ENCODE results near the gene SLC13A3.

DNA sequence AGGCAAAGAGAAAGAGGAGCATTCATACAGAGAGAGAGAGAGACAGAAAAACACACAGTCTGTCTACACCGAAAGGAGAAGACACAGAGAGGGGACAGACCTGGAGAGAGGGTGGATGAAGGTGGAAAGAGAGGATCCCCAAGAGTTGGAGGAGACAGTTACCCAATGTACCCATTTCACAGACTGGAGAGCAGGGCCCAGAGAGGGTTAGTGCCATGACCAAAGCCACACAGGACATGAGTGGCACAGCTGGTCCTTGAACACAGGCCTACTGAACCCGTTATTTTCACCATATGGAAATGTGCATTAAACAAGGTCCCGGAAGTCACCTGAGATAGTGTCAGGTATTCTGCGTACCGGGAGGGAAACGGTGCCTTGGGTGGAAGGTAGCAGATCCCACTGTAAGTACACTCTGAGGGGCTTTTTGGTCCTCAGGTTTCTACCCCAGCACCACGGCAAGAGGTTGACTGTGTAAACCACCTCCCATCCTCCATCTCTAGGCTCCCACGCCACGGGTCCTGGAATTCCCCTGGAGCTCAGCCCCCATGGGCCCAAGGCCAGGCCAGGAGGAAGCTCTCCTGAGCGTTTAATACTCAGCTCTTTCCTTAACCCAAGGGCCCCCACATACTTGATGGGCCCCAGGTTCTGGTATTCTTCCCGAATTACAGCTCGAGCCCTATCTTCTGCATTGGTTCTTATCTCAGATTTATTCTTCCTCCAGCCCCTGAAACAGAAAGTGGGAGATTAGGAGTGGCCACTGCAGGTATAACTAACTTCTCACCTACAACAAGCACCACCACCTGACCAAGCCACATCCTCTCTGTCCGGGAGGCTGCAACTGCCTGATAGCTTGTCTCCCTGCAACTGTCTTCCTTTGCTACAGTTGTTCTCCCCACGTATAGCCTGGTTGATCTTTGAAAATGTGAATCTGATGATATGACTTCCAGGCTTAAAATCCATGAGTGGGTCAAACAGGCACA lies 62.4 kb downstream of the SLC13A3 start:
- TF ChIP-seq POLR2A (IDR thresholded peaks at IDR 0.05), result no peak
- TF ChIP-seq, protein P1, sequence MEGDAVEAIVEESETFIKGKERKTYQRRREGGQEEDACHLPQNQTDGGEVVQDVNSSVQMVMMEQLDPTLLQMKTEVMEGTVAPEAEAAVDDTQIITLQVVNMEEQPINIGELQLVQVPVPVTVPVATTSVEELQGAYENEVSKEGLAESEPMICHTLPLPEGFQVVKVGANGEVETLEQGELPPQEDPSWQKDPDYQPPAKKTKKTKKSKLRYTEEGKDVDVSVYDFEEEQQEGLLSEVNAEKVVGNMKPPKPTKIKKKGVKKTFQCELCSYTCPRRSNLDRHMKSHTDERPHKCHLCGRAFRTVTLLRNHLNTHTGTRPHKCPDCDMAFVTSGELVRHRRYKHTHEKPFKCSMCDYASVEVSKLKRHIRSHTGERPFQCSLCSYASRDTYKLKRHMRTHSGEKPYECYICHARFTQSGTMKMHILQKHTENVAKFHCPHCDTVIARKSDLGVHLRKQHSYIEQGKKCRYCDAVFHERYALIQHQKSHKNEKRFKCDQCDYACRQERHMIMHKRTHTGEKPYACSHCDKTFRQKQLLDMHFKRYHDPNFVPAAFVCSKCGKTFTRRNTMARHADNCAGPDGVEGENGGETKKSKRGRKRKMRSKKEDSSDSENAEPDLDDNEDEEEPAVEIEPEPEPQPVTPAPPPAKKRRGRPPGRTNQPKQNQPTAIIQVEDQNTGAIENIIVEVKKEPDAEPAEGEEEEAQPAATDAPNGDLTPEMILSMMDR (IDR thresholded peaks at IDR 0.05), result no peak
